GM10847 (cell line): ENCODE measurements around the gene WWOX.

Source experiments
- POLR2A ChIP-seq: IDR thresholded peaks from 2 replicates; pipeline ENCODE4 v1.6.1; 2011; ENCODE audit not compliant: insufficient read length; ENCODE audit errors: extremely low read depth

Gene WWOX

DNA sequence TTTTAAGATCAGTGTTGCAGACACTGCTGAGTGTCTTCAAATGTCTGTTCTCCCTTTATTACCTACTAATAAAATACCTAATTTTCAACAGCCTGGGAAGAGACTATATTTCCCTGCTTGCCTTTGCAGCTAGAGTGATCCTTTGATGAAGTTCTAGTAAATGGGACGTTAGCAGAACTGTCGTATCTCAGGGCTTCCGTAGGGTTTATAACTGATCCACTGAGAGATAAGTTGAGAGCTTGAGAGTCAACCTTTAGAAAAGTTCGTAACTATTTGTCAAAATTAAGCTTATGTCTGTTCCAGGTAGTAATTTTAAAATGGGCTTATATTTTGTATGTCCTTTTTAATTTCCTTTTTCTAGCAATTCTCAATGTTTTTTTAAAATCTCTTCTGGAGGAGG is 974.1 kb downstream of the WWOX start:
- no peak for TF ChIP-seq POLR2A

DNA sequence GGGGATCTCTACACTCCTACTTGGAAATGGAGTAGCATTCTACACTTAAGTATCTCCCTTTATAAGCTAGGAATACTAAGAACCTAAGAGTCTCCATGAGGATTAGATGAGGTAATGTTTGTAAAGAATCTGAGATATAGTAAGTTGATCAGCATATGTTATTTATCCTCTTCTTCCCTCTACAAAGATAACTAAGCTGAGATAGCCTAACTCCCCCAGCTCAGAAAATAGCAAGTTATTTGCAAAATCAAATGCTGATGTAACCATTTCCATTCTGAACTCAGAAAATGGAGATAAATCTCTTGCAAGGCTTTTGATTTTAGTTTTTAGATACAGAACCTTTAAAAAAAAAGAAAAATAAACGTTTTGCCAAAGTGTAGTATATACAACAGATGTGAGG is 975.1 kb downstream of the WWOX start:
- no peak for TF ChIP-seq POLR2A

DNA sequence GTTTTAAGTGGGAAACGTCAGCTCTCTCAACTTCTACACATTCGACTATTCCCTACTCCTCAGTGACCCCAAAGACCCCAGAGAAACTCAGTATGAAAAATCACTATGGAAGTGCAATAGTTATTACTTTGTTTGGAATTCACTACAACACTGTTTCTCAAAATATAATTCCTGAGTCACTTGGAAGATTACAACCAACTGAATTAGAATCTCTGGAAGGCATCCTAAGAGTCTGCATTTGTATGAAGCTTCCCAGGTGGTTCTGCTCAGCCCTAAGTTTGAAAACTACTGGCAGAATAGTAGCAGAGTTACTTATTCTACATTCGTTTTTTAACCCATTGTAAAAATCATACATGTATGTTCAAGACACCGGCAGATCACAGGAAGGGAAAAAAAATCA is 975.5 kb downstream of the WWOX start:
- no peak for TF ChIP-seq POLR2A

DNA sequence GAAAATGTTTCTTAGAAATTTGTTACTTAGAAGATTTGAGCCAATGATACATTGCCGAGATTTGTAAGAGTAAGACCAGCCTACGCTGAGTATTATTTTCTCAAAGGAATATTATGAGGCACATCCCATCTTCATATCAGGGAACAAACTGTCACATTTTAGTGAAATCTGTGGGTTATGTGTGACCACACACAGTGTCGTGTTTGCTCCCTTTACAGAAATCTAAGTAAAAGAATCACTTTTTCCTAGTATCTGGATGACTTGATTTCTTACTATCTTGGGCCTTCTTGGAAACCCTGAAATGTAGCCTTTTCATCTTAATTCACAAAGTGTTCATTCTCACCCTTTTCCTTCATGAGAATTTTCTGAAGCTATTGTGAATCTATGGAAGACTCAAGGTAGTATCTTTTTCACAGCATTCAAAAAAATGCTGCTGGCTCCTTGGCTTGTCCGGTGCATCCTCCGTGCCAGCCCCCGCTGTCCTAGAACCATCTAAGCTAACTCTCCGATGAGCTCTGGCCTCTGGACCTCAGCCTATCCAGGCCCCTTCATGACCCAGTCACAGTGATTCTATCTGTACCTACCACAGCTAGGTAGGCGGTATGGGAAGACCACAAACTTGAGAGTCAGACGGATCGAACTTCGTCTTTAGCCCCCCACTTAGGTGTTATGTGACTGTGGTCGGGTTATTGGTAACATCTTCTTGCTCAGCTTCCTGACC is 976.8 kb downstream of the WWOX start:
- no peak for TF ChIP-seq POLR2A

DNA sequence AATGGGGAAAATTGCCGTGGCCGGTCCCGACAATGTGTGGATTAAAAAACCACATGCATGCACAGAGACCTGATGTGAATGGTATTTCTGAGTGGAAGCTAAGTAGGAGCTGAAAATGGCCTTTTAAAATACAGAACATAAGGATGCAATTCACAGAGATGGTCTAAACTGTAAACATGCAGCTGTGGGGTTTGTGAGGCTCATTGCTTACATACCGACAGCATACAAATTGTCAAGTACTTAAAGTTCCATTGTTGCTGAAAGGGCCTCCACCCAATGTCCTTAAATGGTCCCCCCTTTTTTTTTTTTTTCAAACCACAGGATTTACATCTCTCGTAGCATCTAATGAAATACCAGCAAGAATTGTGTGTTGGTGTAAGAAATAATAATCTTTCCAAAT is 977.9 kb downstream of the WWOX start:
- no peak for TF ChIP-seq POLR2A

DNA sequence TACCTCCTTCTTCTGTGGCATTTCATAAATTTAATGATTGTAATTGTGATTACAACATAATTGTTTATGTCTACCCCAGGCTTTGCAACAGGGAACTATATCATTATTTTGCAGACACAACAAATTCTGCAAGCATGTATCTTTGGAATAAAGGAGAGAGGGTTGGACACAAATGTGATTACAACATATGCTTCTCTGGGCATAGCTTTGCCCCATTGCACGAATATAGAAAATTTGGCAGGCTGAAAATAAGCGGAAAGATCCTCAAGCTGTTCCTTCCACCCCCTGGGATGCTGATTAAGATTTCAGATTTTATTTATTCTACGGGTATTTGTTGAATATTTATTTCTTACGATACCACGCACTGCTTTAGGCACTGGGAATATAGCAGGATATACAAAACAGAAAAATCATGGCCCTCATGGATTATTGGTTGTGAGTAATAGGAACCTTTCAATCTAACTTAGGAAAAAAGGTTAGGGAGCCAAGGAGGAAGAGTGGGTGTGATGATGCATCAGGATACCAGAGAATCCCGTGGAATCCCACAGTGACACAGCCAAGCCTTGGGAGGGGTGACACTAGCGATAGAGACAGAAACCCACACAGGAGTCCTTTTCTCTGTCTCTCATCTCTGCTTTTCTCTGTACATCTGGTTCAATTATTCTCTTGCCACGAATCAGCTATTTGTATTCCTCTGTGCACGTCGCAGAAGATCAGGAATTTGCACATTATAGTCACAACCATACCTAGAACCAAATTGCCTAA is 980.4 kb downstream of the WWOX start:
- TF ChIP-seq POLR2A = no peak

DNA sequence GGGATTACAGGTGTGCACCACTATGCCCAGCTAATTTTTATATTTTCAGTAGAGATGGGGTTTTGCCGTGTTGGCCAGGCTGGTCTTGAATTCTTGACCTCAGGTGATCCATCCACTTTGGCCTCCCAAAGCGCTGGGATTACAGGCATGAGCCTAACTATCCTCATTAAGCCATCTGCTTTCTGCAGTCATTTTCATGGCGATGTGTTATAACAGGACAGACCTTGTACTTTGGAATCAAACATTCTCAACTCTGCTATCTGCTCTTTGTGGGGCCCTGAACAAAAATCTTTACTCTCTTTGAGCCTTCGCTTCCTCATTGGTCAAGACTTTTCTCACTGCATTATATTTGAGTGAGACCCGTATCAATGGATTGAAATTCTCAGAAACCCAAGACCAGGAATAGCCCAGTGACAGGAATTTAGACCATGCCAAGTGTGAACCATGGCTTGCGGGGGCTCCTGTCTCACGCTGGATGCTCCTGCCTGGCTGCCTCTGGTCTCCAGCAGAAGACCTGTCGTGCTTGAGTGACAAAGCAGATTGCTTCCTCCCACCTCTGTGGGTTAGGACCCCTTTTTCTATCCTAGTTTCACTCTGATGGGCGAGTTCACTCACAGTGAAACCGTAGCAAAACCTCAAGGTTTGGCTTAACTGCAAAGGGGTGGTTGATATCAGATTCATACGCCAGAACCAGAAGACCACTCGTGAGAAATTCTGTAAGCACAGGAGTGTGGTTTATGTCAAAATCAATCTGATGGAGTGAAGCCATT is 982.0 kb downstream of the WWOX start:
- TF ChIP-seq POLR2A = no peak

DNA sequence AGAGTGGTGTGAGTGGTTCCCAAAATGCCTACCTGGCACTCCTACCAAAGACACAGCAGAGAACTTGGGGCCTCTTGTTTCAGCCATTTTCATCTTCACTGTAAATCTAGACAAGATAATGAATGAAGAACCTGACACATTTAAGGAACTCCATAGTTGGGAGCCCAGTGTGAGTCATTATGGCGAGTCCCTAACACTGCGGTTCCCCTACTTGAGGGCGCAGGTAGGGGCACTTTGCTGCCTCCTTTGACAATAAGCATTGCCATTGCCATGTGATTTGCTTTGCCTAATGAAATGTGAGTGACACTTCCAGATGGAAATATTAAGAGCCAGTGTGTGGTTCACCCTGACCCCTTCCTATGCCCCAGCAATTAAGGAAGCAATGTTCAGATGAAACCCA is 983.5 kb downstream of the WWOX start:
- no peak for TF ChIP-seq POLR2A

DNA sequence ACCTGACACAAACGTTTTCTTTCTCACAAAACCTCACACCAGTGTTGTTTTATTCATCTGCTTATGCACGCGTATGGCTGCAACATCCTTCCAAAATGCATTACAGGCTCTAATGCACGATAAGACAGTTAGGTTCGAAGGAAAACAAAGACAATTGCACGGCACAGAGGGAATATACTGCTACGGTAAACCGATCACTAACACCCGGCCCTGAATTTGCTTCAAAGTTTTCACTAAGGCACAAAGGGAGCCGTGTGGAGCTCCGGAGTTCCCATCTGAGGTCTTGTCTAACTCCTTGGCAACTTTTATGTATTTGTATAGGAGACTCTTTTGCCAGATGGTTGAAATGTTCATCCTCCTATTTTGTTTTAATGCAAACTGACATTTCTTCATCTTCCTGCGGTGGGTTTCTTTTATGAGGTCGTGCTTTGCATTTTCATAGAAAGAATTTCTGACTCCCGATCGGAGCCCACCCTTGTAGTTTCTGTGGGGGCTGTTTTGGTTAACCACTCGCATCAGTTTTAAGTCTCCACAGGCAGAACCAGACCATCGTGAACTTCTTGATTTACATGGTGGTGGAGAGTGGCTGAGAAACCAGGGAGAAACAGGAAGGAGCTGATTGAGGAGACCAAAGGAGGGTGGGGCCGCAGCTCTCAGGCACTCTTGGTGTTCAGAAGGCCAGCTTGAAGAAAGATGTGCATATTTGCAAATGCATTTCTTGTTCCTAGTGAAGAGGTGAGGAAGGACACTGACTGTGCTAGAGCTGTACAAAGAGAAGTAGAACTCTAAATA is 984.2 kb downstream of the WWOX start:
- TF ChIP-seq POLR2A = no peak

DNA sequence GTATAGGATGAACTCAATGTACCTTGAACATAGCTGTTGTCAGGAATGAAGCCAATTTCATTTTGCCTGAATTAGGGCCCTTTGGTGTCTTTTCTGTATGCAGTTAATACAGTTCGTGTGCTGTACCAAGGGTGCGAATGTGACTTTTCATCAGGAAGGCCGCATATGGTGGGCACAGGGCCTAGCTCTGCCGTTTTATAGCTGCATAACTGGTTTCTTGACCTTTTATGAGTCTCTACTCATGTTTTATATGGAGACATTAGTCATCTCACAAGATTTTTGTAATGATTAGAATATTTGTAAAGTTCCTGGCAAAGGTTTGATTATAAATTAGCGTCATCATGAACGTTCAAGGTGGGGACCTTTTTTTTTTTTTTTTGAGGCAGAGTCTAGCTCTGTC is 989.5 kb downstream of the WWOX start:
- TF ChIP-seq POLR2A = no peak

DNA sequence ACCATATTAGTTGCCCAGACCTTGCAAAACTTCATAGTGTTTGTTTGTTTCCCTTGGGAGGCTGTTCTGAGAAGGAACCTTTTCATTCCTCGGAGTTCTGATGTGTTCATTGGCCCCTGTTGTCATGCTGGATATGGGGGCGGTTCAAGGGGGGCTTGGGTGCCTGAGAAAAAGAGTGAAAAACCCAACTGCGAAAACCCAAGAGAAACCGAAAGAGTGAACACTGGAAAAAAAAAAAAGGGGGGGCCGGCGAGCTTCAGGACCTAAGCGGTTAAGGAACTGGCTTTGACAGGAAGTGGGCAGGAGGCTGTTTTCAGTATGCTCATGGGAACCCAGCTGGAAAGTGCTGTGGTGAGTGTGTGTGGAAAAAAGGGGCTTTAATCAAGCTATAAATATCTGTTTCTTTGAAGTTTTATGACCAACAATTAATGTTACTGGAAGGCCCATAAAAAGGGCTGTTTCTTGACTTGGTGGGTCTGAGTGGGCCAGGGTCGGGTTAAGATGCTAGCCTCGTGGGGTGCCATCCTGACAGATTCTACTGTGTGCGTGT is 990.4 kb downstream of the WWOX start:
- no peak for TF ChIP-seq POLR2A

DNA sequence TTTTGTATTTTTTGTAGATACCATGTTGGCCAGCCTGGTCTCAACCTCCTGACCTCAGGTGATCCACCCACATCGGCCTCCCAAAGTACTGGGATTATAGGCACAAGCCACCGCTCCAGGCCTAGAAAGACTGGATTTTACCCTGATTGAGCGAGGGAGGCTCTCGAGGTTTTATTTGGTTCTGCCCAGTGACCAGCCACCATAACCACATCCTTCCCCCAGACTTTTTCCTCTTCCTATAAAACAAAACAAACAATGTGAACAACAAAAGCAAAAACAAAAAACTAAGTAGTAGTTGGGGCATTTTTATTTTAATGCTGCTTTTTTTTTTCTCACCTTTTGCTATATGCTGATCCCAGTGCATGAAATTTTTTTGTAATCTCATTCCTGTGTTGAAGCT is 991.5 kb downstream of the WWOX start:
- TF ChIP-seq POLR2A = no peak

DNA sequence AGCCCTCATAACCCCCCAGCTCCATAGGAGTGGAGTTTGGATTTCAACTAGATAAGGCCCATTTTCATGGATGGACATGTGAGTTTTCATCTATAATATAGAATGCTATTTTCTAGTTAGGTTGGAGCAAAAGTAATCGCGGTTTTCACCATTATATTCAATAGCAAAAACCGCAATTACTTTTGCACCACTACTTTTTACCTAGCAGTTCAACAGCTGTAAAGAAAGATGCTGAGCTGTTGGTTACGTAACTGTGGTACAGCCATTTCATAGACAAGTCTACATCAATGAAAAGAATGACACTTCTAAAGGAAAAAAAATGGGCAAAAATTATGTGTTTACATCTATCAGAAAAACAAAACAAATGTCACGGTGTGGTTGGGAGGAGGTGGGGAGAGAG is 993.4 kb downstream of the WWOX start:
- TF ChIP-seq POLR2A = no peak

DNA sequence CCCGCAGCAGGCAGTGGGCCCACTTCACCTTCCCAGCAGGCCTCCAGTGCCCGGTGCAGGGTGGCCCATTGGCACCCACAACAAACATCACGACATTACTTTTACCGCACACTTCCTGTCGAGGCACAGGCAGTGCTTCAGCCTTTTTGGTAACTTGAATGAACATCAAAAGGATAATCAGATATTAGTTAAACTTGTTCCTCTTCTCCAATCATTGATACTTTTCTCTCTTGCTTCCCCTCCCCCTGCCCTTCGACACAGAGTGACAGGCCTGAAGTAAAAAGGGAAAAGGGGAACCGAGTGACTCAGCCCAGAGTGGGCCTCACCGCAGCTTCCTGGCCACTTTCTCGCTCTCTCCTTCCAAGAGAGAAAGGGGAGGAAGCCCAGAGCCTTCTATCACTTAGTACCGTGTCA is 994.1 kb downstream of the WWOX start:
- TF ChIP-seq POLR2A = no peak

DNA sequence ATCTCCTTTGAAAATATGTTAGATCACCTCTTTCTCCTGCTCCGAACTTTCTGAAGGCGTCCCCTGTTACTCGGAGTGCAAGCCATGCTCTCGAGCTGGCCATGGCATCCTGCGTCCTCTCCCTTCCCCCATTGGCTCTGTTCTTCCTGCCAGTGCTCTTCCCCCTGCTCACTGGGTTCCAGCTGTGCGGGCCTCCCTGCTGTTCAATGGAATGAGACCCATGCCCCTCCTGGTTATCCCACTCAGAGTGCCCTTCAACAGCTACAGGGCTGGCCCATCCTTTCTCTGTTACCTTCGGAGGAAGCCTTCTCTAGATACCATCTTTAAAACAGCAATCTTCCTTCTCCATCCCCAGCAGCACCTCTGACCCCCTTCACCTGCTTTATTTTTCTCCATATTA is 996.8 kb downstream of the WWOX start:
- TF ChIP-seq POLR2A = no peak
